Endothelial cell of umbilical vein (primary cell): ENCODE measurements around the gene ST8SIA1. TPM values are rescaled to one million over a fixed set of nuclear protein-coding genes. Genes with fewer than 3 reads are reported as not detected.

ENCODE experiments used
- BruUV-seq: library from RNA; stranded (reverse); fragments of 400-500 nt; replicated peaks from 2 replicates; lab custom pipeline; 2021; lab: Mats Ljungman, UMichigan
- CTCF ChIA-PET: fragments of 300-600, 350-600 bp; sonication (Branson Sonifier 250); formaldehyde crosslinking; loops from one replicate; lab custom pipeline; 2021; ENCODE audit warnings: antibody characterized with exemption, inconsistent platforms; lab: Charles Lee
- POLR2A ChIA-PET: fragments of 300-600, 350-600 bp; sonication (Branson Sonifier 250); formaldehyde crosslinking; loops from one replicate; lab custom pipeline; 2021; ENCODE audit warnings: antibody characterized with exemption, inconsistent platforms; lab: Charles Lee
- DNase-seq: peaks from one replicate; pipeline ENCODE4 v3.0.0-alpha.2; 2011; ENCODE audit warnings: low read depth, low spot score
- FAIRE-seq: peaks from 2 replicates; lab custom pipeline; 2011; peaks lifted over from hg19 to GRCh38; lab: Jason Lieb, UNC
- H2AFZ ChIP-seq: 2 replicates; pipeline ENCODE4 v1.6.0; 2012; ENCODE audit warnings: low read depth, low read length, control low read depth, inconsistent platforms
- H3K27ac ChIP-seq: 2 replicates; pipeline ENCODE4 v1.5.1; 2011; ENCODE audit warnings: low read depth, mild to moderate bottlenecking, control low read depth, low read length, moderate library complexity; ENCODE audit not compliant: insufficient read depth
- H3K27me3 ChIP-seq, 2 experiments: 2 replicates each; pipeline versions ENCODE4 v1.6.0 to v1.6.1; 2011; ENCODE audit warnings: low read length in 2 of 2, mixed read lengths in 1 of 2; ENCODE audit not compliant: control insufficient read depth in 2 of 2, insufficient read depth in 2 of 2
- H3K36me3 ChIP-seq, 2 experiments: 2 replicates in 1 of 2; 3 replicates in 1 of 2; pipeline ENCODE4 v1.5.1; 2011; ENCODE audit warnings: low read length in 2 of 2, mild to moderate bottlenecking in 1 of 2, moderate library complexity in 1 of 2; ENCODE audit not compliant: control insufficient read depth in 2 of 2, insufficient read depth in 2 of 2; ENCODE audit errors: extremely low read depth in 1 of 2
- H3K4me1 ChIP-seq: 3 replicates; pipeline ENCODE4 v1.5.1; 2011; ENCODE audit warnings: mild to moderate bottlenecking, low read length; ENCODE audit not compliant: control insufficient read depth, insufficient read depth; ENCODE audit errors: extremely low read depth
- H3K4me2 ChIP-seq: 2 replicates; pipeline ENCODE4 v1.6.1; 2011; ENCODE audit warnings: low read length, control low read depth, mixed read lengths; ENCODE audit not compliant: insufficient read depth
- H3K4me3 ChIP-seq, 3 experiments: fragments of 200-600 bp in 1 of 3; sonication (generic), shearing (Covaris generic) in 1 of 3; replicated peaks in 1 of 3; 2 replicates each; pipeline ENCODE4 v1.5.1; 2011 to 2016; ENCODE audit warnings: control low read depth in 3 of 3, low read length in 3 of 3, mild to moderate bottlenecking in 2 of 3, inconsistent platforms in 1 of 3, low read depth in 1 of 3, moderate library complexity in 1 of 3; ENCODE audit not compliant: insufficient read depth in 1 of 3
- H3K79me2 ChIP-seq: 2 replicates; pipeline ENCODE4 v1.6.0; 2012; ENCODE audit warnings: low read length, inconsistent platforms; ENCODE audit not compliant: control insufficient read depth, insufficient read depth
- H3K9ac ChIP-seq: replicated peaks from 2 replicates; pipeline ENCODE3; 2011; ENCODE audit warnings: low read length, control low read depth; ENCODE audit not compliant: insufficient read depth; ENCODE audit errors: extremely low read depth
- H3K9me1 ChIP-seq: replicated peaks from 3 replicates; pipeline ENCODE4 v1.6.0; 2011; ENCODE audit warnings: mild to moderate bottlenecking, low read length; ENCODE audit not compliant: control insufficient read depth, insufficient read depth; ENCODE audit errors: extremely low read depth
- H3K9me3 ChIP-seq: replicated peaks from 2 replicates; pipeline ENCODE4 v1.5.1; 2012; ENCODE audit warnings: low read length, inconsistent platforms; ENCODE audit not compliant: control insufficient read depth, insufficient read depth
- H4K20me1 ChIP-seq: replicated peaks from 2 replicates; pipeline ENCODE3; 2011; ENCODE audit warnings: mild to moderate bottlenecking, low read length; ENCODE audit not compliant: control insufficient read depth, insufficient read depth; ENCODE audit errors: extremely low read depth
- CTCF ChIP-seq, 2 donors: IDR thresholded peaks; 1 replicate in 1 of 2; 2 replicates in 1 of 2; pipeline ENCODE4 v1.5.1; 2011; ENCODE audit warnings: low read length in 2 of 2, mild to moderate bottlenecking in 2 of 2, moderate library complexity in 2 of 2, control low read depth in 1 of 2, inconsistent platforms in 1 of 2, low read depth in 1 of 2; ENCODE audit not compliant: insufficient read depth in 1 of 2; ENCODE audit errors: extremely low read depth in 1 of 2
- EZH2 ChIP-seq: IDR thresholded peaks from 2 replicates; pipeline ENCODE4 v1.6.1; 2012; ENCODE audit warnings: borderline replicate concordance, low read depth, mild to moderate bottlenecking, moderate library complexity, low read length, inconsistent platforms; ENCODE audit not compliant: severe bottlenecking
- FOS ChIP-seq: IDR thresholded peaks from 2 replicates; pipeline ENCODE4 v1.6.1; 2011; ENCODE audit warnings: mild to moderate bottlenecking, low read length, moderate library complexity, borderline replicate concordance; ENCODE audit not compliant: insufficient read depth
- GATA2 ChIP-seq: IDR thresholded peaks from 2 replicates; pipeline ENCODE4 v1.7.0; 2011; ENCODE audit warnings: low read depth, mild to moderate bottlenecking, moderate library complexity, mixed read lengths, low read length; ENCODE audit not compliant: insufficient read length, insufficient read depth
- JUN ChIP-seq: IDR thresholded peaks from 2 replicates; pipeline ENCODE4 v1.6.1; 2011; ENCODE audit warnings: borderline replicate concordance, low read depth; ENCODE audit not compliant: insufficient read length, insufficient read depth
- MAX ChIP-seq: IDR thresholded peaks from 2 replicates; pipeline ENCODE4 v1.6.1; 2011; ENCODE audit not compliant: insufficient read depth, insufficient read length
- MYC ChIP-seq: IDR thresholded peaks from one replicate; pipeline ENCODE4 v1.6.1; 2011; ENCODE audit warnings: mild to moderate bottlenecking, low read depth, low read length
- POLR2A ChIP-seq: IDR thresholded peaks from 2 replicates; pipeline ENCODE4 v1.6.1; 2012; ENCODE audit warnings: low read depth, mild to moderate bottlenecking, control low read depth, low read length
- POLR2AphosphoS5 ChIP-seq: IDR thresholded peaks from 2 replicates; pipeline ENCODE4 v1.6.1; 2012; ENCODE audit warnings: low read depth, mild to moderate bottlenecking, control low read depth, low read length, moderate library complexity; ENCODE audit not compliant: insufficient read depth
- dilution Hi-C: fragments of 300-500 bp; cut with MboI; formaldehyde crosslinking; loops from one replicate; pipeline ENCODE4 v1.15.0; 2019; ENCODE audit warnings: low sequenced_read_pairs; ENCODE audit not compliant: extremely low pct_ligation_motif_present
- intact Hi-C: fragments of 100-400 bp; cut with micrococcal nuclease; formaldehyde crosslinking; loops from one replicate; pipeline ENCODE4 v1.10.0; 2022
- polyA plus RNA-seq, 4 experiments: library from polyadenylated mRNA; depleted of rRNA in 3 of 4; stranded (reverse) in 3 of 4; unstranded in 1 of 4; fragments of >200 nt; gene quantifications; 2 replicates each; pipeline versions ENCODE4 v1.2.1 to v1.2.3, GENCODE V29; 2011 to 2012; ENCODE audit warnings: missing spikeins in 1 of 4
- total RNA-seq: library from RNA; stranded (reverse); gene quantifications from 2 replicates; pipeline ENCODE4 v1.2.3, GENCODE V29; 2021

The ST8SIA1 gene
- total and polyA plus RNA-seq, 2 donors (not counting 3 experiments of a cell fraction or from before 2014, with no cell fraction given), result not detected

- no peaks in the 10 kb centered on the region for H3K9me3 ChIP-seq
- dilution Hi-C loops (no loop called here), intact Hi-C loops (no loop called here)
- no peak overlapping the region for H3K9ac ChIP-seq
- H3K9me1 ChIP-seq, result no peaks in the 10 kb centered on the region
- TF ChIP-seq JUN (no peak), MAX (no peak), POLR2AphosphoS5 (no peak), MYC (no peak), CTCF (IDR thresholded peaks at IDR 0.05; ENCODE audit: extremely low read depth in 1 of 2, insufficient read depth in 1 of 2, low read depth in 1 of 2, low read length in 2 of 2) (no peak), EZH2 (no peak), FOS (no peak), POLR2A (no peak), GATA2 (no peak)
- DNase-seq (no peak), FAIRE-seq (no peak)
- H3K79me2 ChIP-seq, result no peaks in the 10 kb centered on the region
- no peaks in the 10 kb centered on the region for H3K4me1 ChIP-seq
- no peak overlapping the region for H3K27ac ChIP-seq
- no peak overlapping the region for H3K4me3 ChIP-seq
- H3K4me2 ChIP-seq, result no peak overlapping the region
- ChIA-PET POLR2A (no interaction called here), CTCF (no interaction called here)
- H2AFZ ChIP-seq, result no peak overlapping the region
- no TSS peak for BruUV-seq
- no peaks in the 10 kb centered on the region for H4K20me1 ChIP-seq
- no peaks in the 10 kb centered on the region for H3K36me3 ChIP-seq
- peaks cover 29 to 58% of the 10 kb centered on the region in 2 experiments for H3K27me3 ChIP-seq
Measured at GRCh38 chr12:22332202-22332601, 2.3 kb downstream of the ST8SIA1 start.
